Measurements from ENCODE around the gene AIP. TPM values are rescaled to one million over a fixed set of nuclear protein-coding genes. Genes with fewer than 3 reads are reported as not detected.
A peak's percentile ranks its signal among the peaks of the same experiment; 100 is the strongest.

AIP gene
- total and polyA plus RNA-seq, 9 of the 15 experiments (the other 6 are each of a cell fraction or from before 2014, with no cell fraction given): 5.2 to 92.5 (median 52.7) TPM

GRCh38 chr11:67507864-67508485 is 25.1 kb downstream of the AIP start, which contains the start of gene CDK2AP2 (continued):
- peak; percentile 78 for TF ChIP-seq ZBTB40 (IDR thresholded peaks at IDR 0.05)
- no peak for TF ChIP-seq ZBTB40 (CRISPR knock-in tag; IDR thresholded peaks at IDR 0.05)
- peak; percentile 54; the same call in 1 of the 2 replicates for TF ChIP-seq ZNF707 (CRISPR knock-in tag; conservative IDR thresholded peaks at IDR 0.05)
- TF ChIP-seq CBX1 (IDR thresholded peaks at IDR 0.05; ENCODE audit: low read depth): peak; percentile 98
- TF ChIP-seq SMAD1 (IDR thresholded peaks at IDR 0.05; ENCODE audit: low read depth, low read length, partially characterized antibody): peak; percentile 24
- TF ChIP-seq SRSF7 (optimal IDR thresholded peaks at IDR 0.05; ENCODE audit: low read depth, low read length): no peak
- TF ChIP-seq TEAD2 (tag; IDR thresholded peaks at IDR 0.05): no peak
- no peak for TF ChIP-seq TAF15 (IDR thresholded peaks at IDR 0.05; ENCODE audit: low read depth, low read length)
- no peak for TF ChIP-seq KHSRP (IDR thresholded peaks at IDR 0.05)
- peak; percentile 61 for TF ChIP-seq PHF21A (IDR thresholded peaks at IDR 0.05; ENCODE audit: borderline replicate concordance, low read depth)
- peak; percentile 73 to 75 for TF ChIP-seq FOXK2 (conservative IDR thresholded peaks at IDR 0.05 in 1 of 2, IDR thresholded peaks at IDR 0.05 in 1 of 2; ENCODE audit: low read depth in 2 of 2)
- no peak for TF ChIP-seq COPS2 (conservative IDR thresholded peaks at IDR 0.05)
- no peak; the same call in 1 of the 2 replicates for TF ChIP-seq ZNF274 (IDR thresholded peaks at IDR 0.05; ENCODE audit: borderline replicate concordance, low read depth, low read length)
- no peak for TF ChIP-seq XRCC5 (IDR thresholded peaks at IDR 0.05; ENCODE audit: low read depth, low read length)
- TF ChIP-seq LARP7 (IDR thresholded peaks at IDR 0.05): no peak
- TF ChIP-seq ESRRA (IDR thresholded peaks at IDR 0.05; ENCODE audit: borderline replicate concordance, low read depth): peak; percentile 87
- TF ChIP-seq GTF2E2 (tag; IDR thresholded peaks at IDR 0.05): no peak
- TF ChIP-seq, protein P1, sequence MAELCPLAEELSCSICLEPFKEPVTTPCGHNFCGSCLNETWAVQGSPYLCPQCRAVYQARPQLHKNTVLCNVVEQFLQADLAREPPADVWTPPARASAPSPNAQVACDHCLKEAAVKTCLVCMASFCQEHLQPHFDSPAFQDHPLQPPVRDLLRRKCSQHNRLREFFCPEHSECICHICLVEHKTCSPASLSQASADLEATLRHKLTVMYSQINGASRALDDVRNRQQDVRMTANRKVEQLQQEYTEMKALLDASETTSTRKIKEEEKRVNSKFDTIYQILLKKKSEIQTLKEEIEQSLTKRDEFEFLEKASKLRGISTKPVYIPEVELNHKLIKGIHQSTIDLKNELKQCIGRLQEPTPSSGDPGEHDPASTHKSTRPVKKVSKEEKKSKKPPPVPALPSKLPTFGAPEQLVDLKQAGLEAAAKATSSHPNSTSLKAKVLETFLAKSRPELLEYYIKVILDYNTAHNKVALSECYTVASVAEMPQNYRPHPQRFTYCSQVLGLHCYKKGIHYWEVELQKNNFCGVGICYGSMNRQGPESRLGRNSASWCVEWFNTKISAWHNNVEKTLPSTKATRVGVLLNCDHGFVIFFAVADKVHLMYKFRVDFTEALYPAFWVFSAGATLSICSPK (IDR thresholded peaks at IDR 0.05; ENCODE audit: borderline replicate concordance): no peak
- peak in 1 of 2 experiments; percentile 81; a peak in 2 of 4 replicates for TF ChIP-seq HDAC1 (IDR thresholded peaks at IDR 0.05)
- no peak for TF ChIP-seq POLR2AphosphoS2 (IDR thresholded peaks at IDR 0.05; ENCODE audit: low read length)

All from K562 (cell line).